Raji (cell line): Measurements from ENCODE around the gene CHRNG.

ENCODE experiments used
- POLR2A ChIP-seq: IDR thresholded peaks from 2 replicates; pipeline ENCODE4 v1.6.1; 2011; ENCODE audit warnings: low read depth, low read length, control low read depth; ENCODE audit not compliant: insufficient read depth

CHRNG gene

DNA sequence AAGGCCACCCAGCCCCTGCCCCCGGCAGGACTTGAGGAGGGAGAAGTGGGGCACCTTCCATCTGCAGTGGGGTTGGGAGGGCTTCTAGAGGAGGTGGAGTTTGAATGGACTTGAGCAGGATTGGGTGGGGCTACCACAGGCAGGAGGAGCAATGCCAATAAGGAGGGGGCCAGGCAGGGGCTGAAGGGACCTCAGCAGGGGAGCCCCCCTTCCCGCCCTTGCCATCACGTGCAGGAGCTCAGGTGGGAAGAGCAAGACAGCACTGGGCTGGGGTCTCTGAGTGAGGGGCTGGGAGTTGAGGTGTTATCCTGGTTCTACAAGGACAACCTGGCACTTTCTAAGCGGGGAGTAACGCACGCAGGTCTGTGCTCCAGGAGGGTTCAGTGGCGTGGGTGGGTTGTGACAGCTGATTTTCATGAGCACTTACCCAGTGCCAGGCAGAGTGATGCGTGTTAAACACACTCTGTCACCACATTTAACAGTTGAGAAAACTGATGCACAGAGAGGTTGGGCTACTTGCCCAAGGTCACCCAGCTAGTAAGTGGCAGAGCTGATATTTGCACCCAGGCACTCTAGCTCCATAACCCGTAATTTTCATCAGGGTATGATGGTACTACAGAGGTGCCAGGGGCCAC lies 8.7 kb upstream of the CHRNG start:
- no peak for TF ChIP-seq POLR2A

- no peak for TF ChIP-seq POLR2A
These were observed 7.1 kb upstream of the CHRNG start for GRCh38 chr2:232532419-232532818.

DNA sequence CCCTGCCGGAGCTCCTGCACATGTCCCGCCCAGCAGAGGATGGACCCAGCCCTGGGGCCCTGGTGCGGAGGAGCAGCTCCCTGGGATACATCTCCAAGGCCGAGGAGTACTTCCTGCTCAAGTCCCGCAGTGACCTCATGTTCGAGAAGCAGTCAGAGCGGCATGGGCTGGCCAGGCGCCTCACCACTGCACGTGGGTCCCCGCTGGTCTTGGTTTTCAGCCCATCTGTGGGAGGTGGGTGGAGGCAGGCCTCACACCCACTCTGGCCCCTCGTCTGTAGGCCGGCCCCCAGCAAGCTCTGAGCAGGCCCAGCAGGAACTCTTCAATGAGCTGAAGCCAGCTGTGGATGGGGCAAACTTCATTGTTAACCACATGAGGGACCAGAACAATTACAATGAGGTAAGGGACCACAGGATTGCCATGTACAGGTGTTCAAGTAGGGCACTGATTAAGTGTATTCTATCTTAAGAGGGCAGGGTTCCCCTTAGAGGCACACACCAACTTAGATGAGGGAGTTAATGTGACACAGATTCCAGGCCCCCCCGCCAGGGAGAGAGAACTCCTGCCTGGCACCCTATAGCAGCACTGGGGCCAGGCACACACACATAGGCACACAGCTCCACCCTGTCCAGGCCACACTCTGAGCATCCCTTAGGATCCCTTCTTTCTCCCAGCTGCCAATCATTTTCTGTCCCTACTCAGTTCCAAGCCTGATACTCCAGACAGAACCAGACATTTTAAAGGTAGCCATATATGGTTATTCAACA lies 5.4 kb upstream of the CHRNG start:
- TF ChIP-seq POLR2A, result no peak

- no peak for TF ChIP-seq POLR2A
These were observed 4.4 kb upstream of the CHRNG start for GRCh38 chr2:232534940-232535651.

DNA sequence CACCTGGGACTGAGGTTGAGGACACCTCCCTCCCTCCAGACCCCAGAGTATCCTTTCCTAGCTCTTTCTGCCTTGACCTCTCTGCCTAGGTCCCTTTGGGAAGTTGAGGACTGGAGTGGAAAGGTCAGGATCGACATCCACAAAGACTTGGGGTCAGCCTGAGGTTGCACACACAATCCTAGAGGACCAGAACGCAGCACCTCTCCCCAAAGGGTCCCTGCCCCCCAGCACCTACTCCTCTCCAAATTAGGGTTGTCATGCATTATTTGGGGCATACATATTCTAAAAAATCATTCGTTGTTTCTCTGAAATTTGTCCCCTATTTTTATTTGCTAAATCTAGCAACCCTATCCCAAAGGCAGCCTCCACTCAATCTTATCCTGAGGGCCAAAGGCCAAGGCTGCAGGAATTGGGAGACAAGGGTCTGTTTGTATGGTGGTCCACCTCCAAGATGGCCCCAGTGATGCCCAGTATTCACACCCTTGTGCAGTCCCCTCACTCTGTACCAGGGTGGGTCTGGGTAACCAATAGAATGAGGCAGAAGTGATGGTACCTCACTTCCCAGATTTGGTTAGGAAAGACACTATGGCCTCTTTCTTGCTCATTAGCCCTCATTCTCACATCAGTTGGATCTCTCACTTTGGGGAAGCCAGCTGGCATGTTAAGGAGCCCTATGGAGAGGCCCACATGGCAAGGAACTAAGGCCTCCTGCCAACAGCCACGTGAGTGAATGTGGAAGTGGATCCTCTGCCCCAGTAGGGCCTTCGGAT lies 3.5 kb upstream of the CHRNG start:
- TF ChIP-seq POLR2A, result no peak

DNA sequence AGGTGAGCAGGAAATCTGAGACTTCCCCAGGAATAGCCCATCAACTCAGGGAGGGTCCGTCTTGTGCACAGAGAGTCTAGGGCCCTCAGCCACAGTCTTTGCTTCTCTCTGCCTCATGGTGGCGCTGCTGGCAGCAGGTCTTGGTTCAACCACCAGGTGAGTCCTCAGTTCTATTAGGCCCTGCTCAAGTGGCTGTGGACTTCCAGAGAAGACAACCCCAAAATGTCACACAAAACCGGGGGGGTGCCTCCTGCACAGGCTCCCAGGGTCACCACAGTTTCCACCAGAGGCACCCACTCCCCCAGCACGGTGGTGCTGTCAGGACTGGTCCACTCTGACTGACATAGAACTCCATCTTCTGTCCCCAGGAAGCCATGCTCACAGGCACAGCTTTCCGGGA lies 2.4 kb upstream of the CHRNG start:
- TF ChIP-seq POLR2A, result no peak

DNA sequence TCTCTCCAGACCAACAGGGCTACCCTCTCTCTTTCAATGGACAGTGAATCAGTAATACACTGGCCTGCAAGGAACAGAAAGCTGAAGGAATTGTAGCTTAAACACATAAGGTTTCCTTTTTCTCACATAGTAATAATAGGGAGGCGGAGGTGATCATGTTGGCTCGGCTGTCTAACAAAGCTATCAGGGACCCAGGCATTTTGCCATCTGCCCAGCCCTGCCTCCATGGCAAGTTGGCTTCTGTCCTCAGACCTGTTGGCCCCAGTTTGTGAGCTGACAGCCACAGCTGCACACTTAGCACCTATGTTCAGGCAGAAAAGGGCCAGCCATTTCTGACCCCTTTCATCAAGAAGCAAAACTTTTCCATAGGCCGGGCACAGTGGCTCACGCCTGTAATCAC lies 2.0 kb upstream of the CHRNG start:
- no peak for TF ChIP-seq POLR2A

DNA sequence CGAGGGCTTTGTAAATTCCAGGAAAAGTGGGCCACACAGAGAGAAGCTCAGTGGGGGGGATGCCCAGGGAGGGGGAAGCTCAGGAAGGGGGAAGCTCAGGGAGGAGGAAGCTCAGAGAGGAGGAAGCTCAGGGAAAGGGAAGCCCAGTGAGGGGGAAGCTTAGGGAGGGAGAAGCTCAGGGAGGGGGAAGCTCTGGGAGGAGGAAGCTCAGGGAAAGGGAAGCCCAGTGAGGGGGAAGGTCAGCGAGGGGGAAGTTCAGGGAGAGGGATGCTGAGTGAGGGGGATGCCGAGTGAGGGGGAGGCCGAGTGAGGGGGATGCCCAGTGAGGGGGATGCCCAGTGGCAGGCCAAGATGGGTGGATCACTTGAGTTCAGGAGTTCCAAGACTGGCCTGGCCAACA lies 821 bp upstream of the CHRNG start:
- TF ChIP-seq POLR2A, result no peak

- TF ChIP-seq POLR2A, result no peak
These were observed 1.0 kb downstream of the CHRNG start for GRCh38 chr2:232540441-232541041.

GRCh38 chr2:232541195-232541960 lies 1.9 kb downstream of the CHRNG start:
- no peak for TF ChIP-seq POLR2A

DNA sequence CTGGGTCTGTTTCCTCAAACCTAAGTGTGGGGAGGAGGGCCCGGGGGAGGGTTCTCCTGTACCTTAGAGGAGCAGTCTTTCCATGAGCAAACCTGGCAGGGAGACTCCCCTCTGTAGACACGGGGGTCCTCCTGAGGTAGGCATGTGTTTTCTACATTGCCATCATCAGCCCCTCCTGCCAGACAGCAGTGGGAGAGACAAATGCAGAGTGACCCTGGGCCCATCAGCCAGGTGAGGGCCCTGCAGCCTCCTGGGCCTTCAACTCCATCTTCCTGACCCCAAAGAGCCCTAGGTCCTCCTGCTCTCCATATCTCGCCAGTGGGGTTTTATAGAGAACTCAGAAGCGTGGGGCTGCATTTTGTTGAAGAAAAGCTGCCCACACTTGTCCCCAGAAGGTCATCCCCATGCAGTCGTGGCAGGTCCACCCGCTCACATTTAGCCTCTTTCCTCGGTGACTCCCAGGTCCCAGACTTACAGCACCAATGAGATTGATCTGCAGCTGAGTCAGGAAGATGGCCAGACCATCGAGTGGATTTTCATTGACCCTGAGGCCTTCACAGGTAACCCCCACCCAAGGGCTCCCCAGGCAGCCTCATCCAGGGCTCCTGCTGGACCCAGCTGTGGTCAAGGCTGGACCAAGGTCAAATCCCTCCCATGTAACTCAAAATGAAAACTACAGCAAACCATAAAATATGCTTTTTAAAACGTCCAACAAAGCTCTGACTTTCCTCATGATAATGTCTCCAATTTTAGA lies 2.6 kb downstream of the CHRNG start:
- no peak for TF ChIP-seq POLR2A

- no peak for TF ChIP-seq POLR2A
These were observed 3.4 kb downstream of the CHRNG start for GRCh38 chr2:232542715-232543467.

DNA sequence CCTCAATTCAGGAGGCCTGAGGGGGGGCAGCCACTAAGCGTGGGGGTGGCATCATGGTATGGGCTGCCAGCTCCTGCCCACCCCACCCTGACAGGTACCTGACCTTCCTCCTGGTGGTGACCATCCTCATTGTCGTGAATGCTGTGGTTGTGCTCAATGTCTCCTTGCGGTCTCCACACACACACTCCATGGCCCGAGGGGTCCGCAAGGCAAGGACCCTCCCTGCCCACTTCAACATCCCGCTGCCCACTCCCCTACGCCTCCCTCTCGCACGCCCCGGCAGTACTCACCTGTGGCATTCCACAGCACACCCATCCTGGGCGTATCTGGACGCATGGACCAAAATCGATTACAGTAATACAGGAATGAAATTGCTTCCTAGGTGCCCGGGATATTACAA lies 4.0 kb downstream of the CHRNG start:
- TF ChIP-seq POLR2A, result no peak
